Heart left ventricle (tissue), 13 donors: ENCODE results near the gene E4F1.

ENCODE experiments used
- CTCF ChIP-seq, 12 donors: fragments of 200-600 bp; sonication (generic) in 4 of 12; IDR thresholded peaks; one replicate each; pipeline versions ENCODE4 v1.5.0 to v1.8.0; 2018 to 2022; ENCODE audit warnings: antibody characterized with exemption in 12 of 12, mild to moderate bottlenecking in 5 of 12
- POLR2A ChIP-seq, 2 donors: fragments of 450-650 bp; IDR thresholded peaks; one replicate each; pipeline ENCODE4 v1.6.1; 2017; ENCODE audit warnings: antibody characterized with exemption in 2 of 2, mild to moderate bottlenecking in 2 of 2, moderate library complexity in 2 of 2
- donor health status: ischemic (EF 13 %, LVEDD 7.1; RV severe dilation, severe dysfunction).
- donor health status: DM: no; HTN: yes; CAD: no.
- donor health status: DM: no; HTN: no; CAD: no.
- donor health status: ischemic (EF 25% LVEDD 6.9; RV normal size, moderate dysfunction).
- donor health status: ischemic (EF 25% LVEDD 5.7; RV mildly dilated, moderate dysfunction).
- donor health status: ischemic (EF 35%, LVEDD 5.7; RV mildly dilated, moderate dysfunction).
- donor health status: nonischemic (EF 11% LVEDD 7.7; RV severe dilation, severe dysfunction).
- donor health status: DM: yes; HTN: yes; CAD: no.
- donor health status: PGD.
- donor health status: ischemic (EF 29% LVEDD 5.4; RV normal size, mild dysfunction).
- donor health status: nonischemic (EF 23%, LVEDD 6.1; RV moderate dilation, normal function).

GRCh38 chr16:2256531-2257140 lies 33.2 kb downstream of the E4F1 start:
- TF ChIP-seq CTCF (IDR thresholded peaks at IDR 0.05) (no peak), POLR2A (IDR thresholded peaks at IDR 0.05) (no peak)
